Mammary epithelial cell (primary cell): ENCODE measurements around the gene SPTBN1.

Experiments
- EZH2 ChIP-seq: IDR thresholded peaks from 2 replicates; pipeline ENCODE4 v1.6.1; 2012; ENCODE audit warnings: low read length, inconsistent platforms, borderline replicate concordance
- TF ChIP-seq, protein P1 (sequence below), 2 donors: IDR thresholded peaks in 1 of 2; conservative IDR thresholded peaks in 1 of 2; 2 replicates each; pipeline ENCODE4 v1.5.1; 2011 to 2012; ENCODE audit warnings: inconsistent platforms in 2 of 2, low read length in 2 of 2, mild to moderate bottlenecking in 2 of 2, control low read depth in 1 of 2, low read depth in 1 of 2; ENCODE audit not compliant: insufficient read depth in 1 of 2; ENCODE audit errors: extremely low read depth in 1 of 2

GRCh38 chr2:54663424-54664030 lies 207.4 kb downstream of the SPTBN1 start:
- TF ChIP-seq EZH2 = no peak
- TF ChIP-seq, protein P1, sequence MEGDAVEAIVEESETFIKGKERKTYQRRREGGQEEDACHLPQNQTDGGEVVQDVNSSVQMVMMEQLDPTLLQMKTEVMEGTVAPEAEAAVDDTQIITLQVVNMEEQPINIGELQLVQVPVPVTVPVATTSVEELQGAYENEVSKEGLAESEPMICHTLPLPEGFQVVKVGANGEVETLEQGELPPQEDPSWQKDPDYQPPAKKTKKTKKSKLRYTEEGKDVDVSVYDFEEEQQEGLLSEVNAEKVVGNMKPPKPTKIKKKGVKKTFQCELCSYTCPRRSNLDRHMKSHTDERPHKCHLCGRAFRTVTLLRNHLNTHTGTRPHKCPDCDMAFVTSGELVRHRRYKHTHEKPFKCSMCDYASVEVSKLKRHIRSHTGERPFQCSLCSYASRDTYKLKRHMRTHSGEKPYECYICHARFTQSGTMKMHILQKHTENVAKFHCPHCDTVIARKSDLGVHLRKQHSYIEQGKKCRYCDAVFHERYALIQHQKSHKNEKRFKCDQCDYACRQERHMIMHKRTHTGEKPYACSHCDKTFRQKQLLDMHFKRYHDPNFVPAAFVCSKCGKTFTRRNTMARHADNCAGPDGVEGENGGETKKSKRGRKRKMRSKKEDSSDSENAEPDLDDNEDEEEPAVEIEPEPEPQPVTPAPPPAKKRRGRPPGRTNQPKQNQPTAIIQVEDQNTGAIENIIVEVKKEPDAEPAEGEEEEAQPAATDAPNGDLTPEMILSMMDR (conservative IDR thresholded peaks at IDR 0.05 in 1 of 2, IDR thresholded peaks at IDR 0.05 in 1 of 2; ENCODE audit: extremely low read depth in 1 of 2, insufficient read depth in 1 of 2, low read depth in 1 of 2, low read length in 2 of 2) = no peak
